Endothelial cell of umbilical vein (primary cell): ENCODE data around the gene CD300LD. TPM values are rescaled to one million over a fixed set of nuclear protein-coding genes. Genes with fewer than 3 reads are reported as not detected.

ENCODE experiments used
- BruUV-seq: library from RNA; stranded (reverse); fragments of 400-500 nt; replicated peaks from 2 replicates; lab custom pipeline; 2021; lab: Mats Ljungman, UMichigan
- CTCF ChIA-PET: fragments of 300-600, 350-600 bp; sonication (Branson Sonifier 250); formaldehyde crosslinking; loops from one replicate; lab custom pipeline; 2021; ENCODE audit warnings: antibody characterized with exemption, inconsistent platforms; lab: Charles Lee
- POLR2A ChIA-PET: fragments of 300-600, 350-600 bp; sonication (Branson Sonifier 250); formaldehyde crosslinking; loops from one replicate; lab custom pipeline; 2021; ENCODE audit warnings: antibody characterized with exemption, inconsistent platforms; lab: Charles Lee
- DNase-seq: peaks from one replicate; pipeline ENCODE4 v3.0.0-alpha.2; 2011; ENCODE audit warnings: low read depth, low spot score
- FAIRE-seq: peaks from 2 replicates; lab custom pipeline; 2011; peaks lifted over from hg19 to GRCh38; lab: Jason Lieb, UNC
- H2AFZ ChIP-seq: 2 replicates; pipeline ENCODE4 v1.6.0; 2012; ENCODE audit warnings: low read depth, low read length, control low read depth, inconsistent platforms
- H3K27ac ChIP-seq: 2 replicates; pipeline ENCODE4 v1.5.1; 2011; ENCODE audit warnings: low read depth, mild to moderate bottlenecking, control low read depth, low read length, moderate library complexity; ENCODE audit not compliant: insufficient read depth
- H3K27me3 ChIP-seq, 2 experiments: 2 replicates each; pipeline versions ENCODE4 v1.6.0 to v1.6.1; 2011; ENCODE audit warnings: low read length in 2 of 2, mixed read lengths in 1 of 2; ENCODE audit not compliant: control insufficient read depth in 2 of 2, insufficient read depth in 2 of 2
- H3K36me3 ChIP-seq, 2 experiments: 2 replicates in 1 of 2; 3 replicates in 1 of 2; pipeline ENCODE4 v1.5.1; 2011; ENCODE audit warnings: low read length in 2 of 2, mild to moderate bottlenecking in 1 of 2, moderate library complexity in 1 of 2; ENCODE audit not compliant: control insufficient read depth in 2 of 2, insufficient read depth in 2 of 2; ENCODE audit errors: extremely low read depth in 1 of 2
- H3K4me1 ChIP-seq: 3 replicates; pipeline ENCODE4 v1.5.1; 2011; ENCODE audit warnings: mild to moderate bottlenecking, low read length; ENCODE audit not compliant: control insufficient read depth, insufficient read depth; ENCODE audit errors: extremely low read depth
- H3K4me2 ChIP-seq: 2 replicates; pipeline ENCODE4 v1.6.1; 2011; ENCODE audit warnings: low read length, control low read depth, mixed read lengths; ENCODE audit not compliant: insufficient read depth
- H3K4me3 ChIP-seq, 3 experiments: fragments of 200-600 bp in 1 of 3; sonication (generic), shearing (Covaris generic) in 1 of 3; replicated peaks in 1 of 3; 2 replicates each; pipeline ENCODE4 v1.5.1; 2011 to 2016; ENCODE audit warnings: control low read depth in 3 of 3, low read length in 3 of 3, mild to moderate bottlenecking in 2 of 3, inconsistent platforms in 1 of 3, low read depth in 1 of 3, moderate library complexity in 1 of 3; ENCODE audit not compliant: insufficient read depth in 1 of 3
- H3K79me2 ChIP-seq: 2 replicates; pipeline ENCODE4 v1.6.0; 2012; ENCODE audit warnings: low read length, inconsistent platforms; ENCODE audit not compliant: control insufficient read depth, insufficient read depth
- H3K9ac ChIP-seq: replicated peaks from 2 replicates; pipeline ENCODE3; 2011; ENCODE audit warnings: low read length, control low read depth; ENCODE audit not compliant: insufficient read depth; ENCODE audit errors: extremely low read depth
- H3K9me1 ChIP-seq: replicated peaks from 3 replicates; pipeline ENCODE4 v1.6.0; 2011; ENCODE audit warnings: mild to moderate bottlenecking, low read length; ENCODE audit not compliant: control insufficient read depth, insufficient read depth; ENCODE audit errors: extremely low read depth
- H3K9me3 ChIP-seq: replicated peaks from 2 replicates; pipeline ENCODE4 v1.5.1; 2012; ENCODE audit warnings: low read length, inconsistent platforms; ENCODE audit not compliant: control insufficient read depth, insufficient read depth
- H4K20me1 ChIP-seq: replicated peaks from 2 replicates; pipeline ENCODE3; 2011; ENCODE audit warnings: mild to moderate bottlenecking, low read length; ENCODE audit not compliant: control insufficient read depth, insufficient read depth; ENCODE audit errors: extremely low read depth
- EZH2 ChIP-seq: IDR thresholded peaks from 2 replicates; pipeline ENCODE4 v1.6.1; 2012; ENCODE audit warnings: borderline replicate concordance, low read depth, mild to moderate bottlenecking, moderate library complexity, low read length, inconsistent platforms; ENCODE audit not compliant: severe bottlenecking
- FOS ChIP-seq: IDR thresholded peaks from 2 replicates; pipeline ENCODE4 v1.6.1; 2011; ENCODE audit warnings: mild to moderate bottlenecking, low read length, moderate library complexity, borderline replicate concordance; ENCODE audit not compliant: insufficient read depth
- GATA2 ChIP-seq: IDR thresholded peaks from 2 replicates; pipeline ENCODE4 v1.7.0; 2011; ENCODE audit warnings: low read depth, mild to moderate bottlenecking, moderate library complexity, mixed read lengths, low read length; ENCODE audit not compliant: insufficient read length, insufficient read depth
- JUN ChIP-seq: IDR thresholded peaks from 2 replicates; pipeline ENCODE4 v1.6.1; 2011; ENCODE audit warnings: borderline replicate concordance, low read depth; ENCODE audit not compliant: insufficient read length, insufficient read depth
- MYC ChIP-seq: IDR thresholded peaks from one replicate; pipeline ENCODE4 v1.6.1; 2011; ENCODE audit warnings: mild to moderate bottlenecking, low read depth, low read length
- POLR2A ChIP-seq: IDR thresholded peaks from 2 replicates; pipeline ENCODE4 v1.6.1; 2012; ENCODE audit warnings: low read depth, mild to moderate bottlenecking, control low read depth, low read length
- POLR2AphosphoS5 ChIP-seq: IDR thresholded peaks from 2 replicates; pipeline ENCODE4 v1.6.1; 2012; ENCODE audit warnings: low read depth, mild to moderate bottlenecking, control low read depth, low read length, moderate library complexity; ENCODE audit not compliant: insufficient read depth
- dilution Hi-C: fragments of 300-500 bp; cut with MboI; formaldehyde crosslinking; loops from one replicate; pipeline ENCODE4 v1.15.0; 2019; ENCODE audit warnings: low sequenced_read_pairs; ENCODE audit not compliant: extremely low pct_ligation_motif_present
- intact Hi-C: fragments of 100-400 bp; cut with micrococcal nuclease; formaldehyde crosslinking; loops from one replicate; pipeline ENCODE4 v1.10.0; 2022
- polyA plus RNA-seq, 4 experiments: library from polyadenylated mRNA; depleted of rRNA in 3 of 4; stranded (reverse) in 3 of 4; unstranded in 1 of 4; fragments of >200 nt; gene quantifications; 2 replicates each; pipeline versions ENCODE4 v1.2.1 to v1.2.3, GENCODE V29; 2011 to 2012; ENCODE audit warnings: missing spikeins in 1 of 4
- total RNA-seq: library from RNA; stranded (reverse); gene quantifications from 2 replicates; pipeline ENCODE4 v1.2.3, GENCODE V29; 2021
- TF ChIP-seq, protein P1 (sequence below): IDR thresholded peaks from 2 replicates; pipeline ENCODE4 v1.6.1; 2011; ENCODE audit not compliant: insufficient read depth, insufficient read length
- TF ChIP-seq, protein P2 (sequence below), 2 donors: IDR thresholded peaks; 1 replicate in 1 of 2; 2 replicates in 1 of 2; pipeline ENCODE4 v1.5.1; 2011; ENCODE audit warnings: low read length in 2 of 2, mild to moderate bottlenecking in 2 of 2, moderate library complexity in 2 of 2, control low read depth in 1 of 2, inconsistent platforms in 1 of 2, low read depth in 1 of 2; ENCODE audit not compliant: insufficient read depth in 1 of 2; ENCODE audit errors: extremely low read depth in 1 of 2

Gene CD300LD
- total and polyA plus RNA-seq, 2 donors (not counting 3 experiments of a cell fraction or from before 2014, with no cell fraction given), result not detected

DNA sequence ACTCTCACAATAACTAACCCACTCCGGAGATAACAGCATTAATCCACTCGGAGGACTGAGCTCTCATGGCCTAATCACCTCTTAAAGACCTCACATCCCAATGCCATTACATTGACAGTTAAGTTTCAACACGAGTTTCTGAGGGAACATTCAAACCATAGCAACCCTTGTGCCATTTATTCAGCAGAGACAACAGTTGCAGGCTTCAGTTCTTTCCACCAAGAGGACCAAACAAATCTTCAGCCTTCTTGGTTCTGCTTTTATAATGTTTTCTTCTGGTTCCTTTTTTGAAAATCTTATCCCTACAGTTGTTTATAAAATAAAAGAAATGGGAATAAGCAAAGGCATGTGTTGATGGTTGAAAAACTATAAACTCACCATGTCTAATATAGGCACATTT is 33.6 kb upstream of the CD300LD start:
- no peak overlapping the region for H3K4me2 ChIP-seq
- no peak overlapping the region for H3K9ac ChIP-seq
- no peaks in the 10 kb centered on the region for H3K27me3 ChIP-seq
- H3K4me3 ChIP-seq, result no peak overlapping the region
- H3K9me3 ChIP-seq, result no peaks in the 10 kb centered on the region
- BruUV-seq, result no TSS peak
- H3K4me1 ChIP-seq, result no peaks in the 10 kb centered on the region
- no peaks in the 10 kb centered on the region for H3K9me1 ChIP-seq
- dilution Hi-C loops (no loop called here), intact Hi-C loops (no loop called here)
- H3K79me2 ChIP-seq, result no peaks in the 10 kb centered on the region
- POLR2A ChIA-PET, result no interaction called here
- H3K27ac ChIP-seq, result no peak overlapping the region
- CTCF ChIA-PET, result interaction anchor here (1.5 kb wide), 1 partner anchor 13 kb away, joined by 3 read pairs; no protein-coding TSS in a partner anchor
- FAIRE-seq, result no peak
- H3K36me3 ChIP-seq, result no peaks in the 10 kb centered on the region
- TF ChIP-seq MYC, result no peak
- TF ChIP-seq, protein P1, sequence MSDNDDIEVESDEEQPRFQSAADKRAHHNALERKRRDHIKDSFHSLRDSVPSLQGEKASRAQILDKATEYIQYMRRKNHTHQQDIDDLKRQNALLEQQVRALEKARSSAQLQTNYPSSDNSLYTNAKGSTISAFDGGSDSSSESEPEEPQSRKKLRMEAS, result no peak
- TF ChIP-seq JUN, result no peak
- no peak for DNase-seq
- no peaks in the 10 kb centered on the region for H4K20me1 ChIP-seq
- H2AFZ ChIP-seq, result no peak overlapping the region

DNA sequence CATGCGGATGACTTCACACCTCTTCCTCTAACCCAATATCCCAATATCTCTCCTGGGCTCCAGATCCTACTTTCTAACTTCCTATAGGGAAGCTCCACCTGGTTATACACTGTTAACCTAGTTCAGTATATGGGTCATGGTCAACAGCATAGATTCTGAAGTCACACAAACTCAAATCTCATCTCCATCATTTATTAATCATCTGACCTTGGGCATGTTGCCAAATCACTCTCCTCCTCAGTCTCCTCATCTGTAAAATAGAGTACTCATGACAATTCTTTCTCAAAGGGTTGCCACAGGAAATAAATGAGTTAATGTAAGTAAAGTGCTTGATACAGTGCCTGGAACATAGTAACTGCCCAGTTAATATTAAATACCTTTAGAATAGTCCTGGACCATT is 32.0 kb upstream of the CD300LD start:
- Histone ChIP-seq H3K27me3 (no peaks in the 10 kb centered on the region), H3K9me1 (no peaks in the 10 kb centered on the region), H3K79me2 (no peaks in the 10 kb centered on the region), H3K9ac (no peak overlapping the region), H3K9me3 (no peaks in the 10 kb centered on the region), H3K36me3 (no peaks in the 10 kb centered on the region), H2AFZ (no peak overlapping the region), H3K4me2 (no peak overlapping the region), H3K27ac (no peak overlapping the region), H4K20me1 (no peaks in the 10 kb centered on the region), H3K4me1 (no peaks in the 10 kb centered on the region), H3K4me3 (no peak overlapping the region)
- CTCF ChIA-PET, result no interaction called here
- DNase-seq (no peak), FAIRE-seq (no peak)
- POLR2A ChIA-PET, result no interaction called here
- TF ChIP-seq POLR2AphosphoS5, result no peak
- TF ChIP-seq, protein P2, sequence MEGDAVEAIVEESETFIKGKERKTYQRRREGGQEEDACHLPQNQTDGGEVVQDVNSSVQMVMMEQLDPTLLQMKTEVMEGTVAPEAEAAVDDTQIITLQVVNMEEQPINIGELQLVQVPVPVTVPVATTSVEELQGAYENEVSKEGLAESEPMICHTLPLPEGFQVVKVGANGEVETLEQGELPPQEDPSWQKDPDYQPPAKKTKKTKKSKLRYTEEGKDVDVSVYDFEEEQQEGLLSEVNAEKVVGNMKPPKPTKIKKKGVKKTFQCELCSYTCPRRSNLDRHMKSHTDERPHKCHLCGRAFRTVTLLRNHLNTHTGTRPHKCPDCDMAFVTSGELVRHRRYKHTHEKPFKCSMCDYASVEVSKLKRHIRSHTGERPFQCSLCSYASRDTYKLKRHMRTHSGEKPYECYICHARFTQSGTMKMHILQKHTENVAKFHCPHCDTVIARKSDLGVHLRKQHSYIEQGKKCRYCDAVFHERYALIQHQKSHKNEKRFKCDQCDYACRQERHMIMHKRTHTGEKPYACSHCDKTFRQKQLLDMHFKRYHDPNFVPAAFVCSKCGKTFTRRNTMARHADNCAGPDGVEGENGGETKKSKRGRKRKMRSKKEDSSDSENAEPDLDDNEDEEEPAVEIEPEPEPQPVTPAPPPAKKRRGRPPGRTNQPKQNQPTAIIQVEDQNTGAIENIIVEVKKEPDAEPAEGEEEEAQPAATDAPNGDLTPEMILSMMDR (IDR thresholded peaks at IDR 0.05; ENCODE audit: extremely low read depth in 1 of 2, insufficient read depth in 1 of 2, low read depth in 1 of 2, low read length in 2 of 2), result no peak
- no peak for TF ChIP-seq JUN
- TF ChIP-seq, protein P1, result no peak
- no peak for TF ChIP-seq GATA2
- no peak for TF ChIP-seq FOS
- TF ChIP-seq POLR2A, result no peak
- TF ChIP-seq MYC, result no peak
- no peak for TF ChIP-seq EZH2
- dilution Hi-C loops, result no loop called here
- intact Hi-C loops, result no loop called here
- BruUV-seq, result no TSS peak
